Cardiac fibroblast (primary cell): ENCODE data around the gene CPPED1.

Experiments used
- DNase-seq, 2 donors: peaks; one replicate each; pipeline versions ENCODE4 v3.0.0 to v3.0.0-alpha.2; 2010; ENCODE audit warnings: low read depth in 2 of 2
- H3K4me3 ChIP-seq, 2 donors: replicated peaks in 1 of 2; 1 replicate in 1 of 2; 2 replicates in 1 of 2; pipeline ENCODE4 v1.5.1; 2011; ENCODE audit warnings: low read depth in 2 of 2, low read length in 2 of 2, mild to moderate bottlenecking in 2 of 2, moderate library complexity in 1 of 2
- TF ChIP-seq, protein P1 (sequence below): IDR thresholded peaks from one replicate; pipeline ENCODE4 v1.5.1; 2011; ENCODE audit warnings: low read depth, mild to moderate bottlenecking, low read length, inconsistent platforms

The CPPED1 gene

DNA sequence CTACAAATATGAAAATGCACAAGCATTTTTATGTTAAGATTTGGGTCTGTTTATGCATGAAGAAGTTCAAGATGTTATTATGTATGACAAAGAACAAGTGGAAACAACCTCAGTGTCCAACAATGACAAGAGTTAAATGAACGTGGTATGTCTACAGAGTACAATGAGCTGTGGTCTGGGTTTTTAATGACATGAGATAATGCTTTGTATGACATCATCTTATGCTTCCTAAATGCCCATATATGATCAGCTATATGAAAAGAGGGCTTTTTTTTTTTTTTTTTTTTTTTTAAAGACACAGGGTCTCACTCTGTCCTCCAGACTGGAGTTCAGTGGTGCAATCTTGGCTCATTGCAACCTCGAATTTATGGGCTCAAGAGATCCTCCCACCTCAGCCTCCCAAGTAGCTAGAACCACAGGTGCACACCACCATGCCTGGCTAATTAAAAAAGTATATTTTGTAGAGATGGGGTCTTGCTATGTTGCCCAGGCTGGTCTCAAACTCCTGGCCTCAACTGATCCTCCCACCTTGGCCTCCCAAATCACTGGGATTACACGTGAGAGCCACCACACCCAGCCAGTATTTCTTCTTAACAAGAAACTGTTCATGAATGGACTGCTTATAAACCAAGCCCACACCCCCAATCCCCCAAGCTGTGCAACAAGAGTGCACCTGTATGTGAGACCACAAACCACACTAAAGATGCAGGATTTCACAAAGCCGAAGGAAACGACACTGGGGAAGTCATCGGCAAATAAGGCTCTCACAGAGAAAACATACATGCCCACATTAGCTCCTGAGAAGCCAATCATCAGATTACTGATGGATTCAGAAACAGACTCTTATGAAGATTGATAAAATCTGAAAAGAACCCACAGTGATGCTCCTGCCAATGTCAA is 114.5 kb downstream of the CPPED1 start:
- TF ChIP-seq, protein P1, sequence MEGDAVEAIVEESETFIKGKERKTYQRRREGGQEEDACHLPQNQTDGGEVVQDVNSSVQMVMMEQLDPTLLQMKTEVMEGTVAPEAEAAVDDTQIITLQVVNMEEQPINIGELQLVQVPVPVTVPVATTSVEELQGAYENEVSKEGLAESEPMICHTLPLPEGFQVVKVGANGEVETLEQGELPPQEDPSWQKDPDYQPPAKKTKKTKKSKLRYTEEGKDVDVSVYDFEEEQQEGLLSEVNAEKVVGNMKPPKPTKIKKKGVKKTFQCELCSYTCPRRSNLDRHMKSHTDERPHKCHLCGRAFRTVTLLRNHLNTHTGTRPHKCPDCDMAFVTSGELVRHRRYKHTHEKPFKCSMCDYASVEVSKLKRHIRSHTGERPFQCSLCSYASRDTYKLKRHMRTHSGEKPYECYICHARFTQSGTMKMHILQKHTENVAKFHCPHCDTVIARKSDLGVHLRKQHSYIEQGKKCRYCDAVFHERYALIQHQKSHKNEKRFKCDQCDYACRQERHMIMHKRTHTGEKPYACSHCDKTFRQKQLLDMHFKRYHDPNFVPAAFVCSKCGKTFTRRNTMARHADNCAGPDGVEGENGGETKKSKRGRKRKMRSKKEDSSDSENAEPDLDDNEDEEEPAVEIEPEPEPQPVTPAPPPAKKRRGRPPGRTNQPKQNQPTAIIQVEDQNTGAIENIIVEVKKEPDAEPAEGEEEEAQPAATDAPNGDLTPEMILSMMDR, result no peak
- peak in 1 of 2 donors; percentile 4 for DNase-seq
- no peak overlapping the region for H3K4me3 ChIP-seq

DNA sequence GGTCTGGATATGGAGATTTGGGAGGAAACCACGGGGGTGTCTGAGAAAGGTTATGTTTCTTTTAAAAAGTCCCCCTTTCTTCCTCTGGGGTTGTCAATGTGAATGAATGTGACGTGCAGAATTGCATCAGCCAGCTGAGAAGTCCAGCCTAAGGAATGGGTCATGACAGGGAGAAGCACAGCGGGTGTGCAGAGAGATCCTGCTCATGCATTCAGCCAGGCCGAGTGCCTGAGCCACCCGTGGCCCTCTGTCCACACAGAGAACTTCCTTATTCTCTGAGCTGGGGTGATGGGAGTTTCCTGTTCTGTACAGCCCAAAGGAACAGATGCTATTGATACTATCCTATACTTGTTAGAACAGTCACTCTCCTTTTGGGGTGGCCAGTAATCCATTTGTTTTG is 117.9 kb downstream of the CPPED1 start:
- peak; percentile 11 to 14 for DNase-seq

DNA sequence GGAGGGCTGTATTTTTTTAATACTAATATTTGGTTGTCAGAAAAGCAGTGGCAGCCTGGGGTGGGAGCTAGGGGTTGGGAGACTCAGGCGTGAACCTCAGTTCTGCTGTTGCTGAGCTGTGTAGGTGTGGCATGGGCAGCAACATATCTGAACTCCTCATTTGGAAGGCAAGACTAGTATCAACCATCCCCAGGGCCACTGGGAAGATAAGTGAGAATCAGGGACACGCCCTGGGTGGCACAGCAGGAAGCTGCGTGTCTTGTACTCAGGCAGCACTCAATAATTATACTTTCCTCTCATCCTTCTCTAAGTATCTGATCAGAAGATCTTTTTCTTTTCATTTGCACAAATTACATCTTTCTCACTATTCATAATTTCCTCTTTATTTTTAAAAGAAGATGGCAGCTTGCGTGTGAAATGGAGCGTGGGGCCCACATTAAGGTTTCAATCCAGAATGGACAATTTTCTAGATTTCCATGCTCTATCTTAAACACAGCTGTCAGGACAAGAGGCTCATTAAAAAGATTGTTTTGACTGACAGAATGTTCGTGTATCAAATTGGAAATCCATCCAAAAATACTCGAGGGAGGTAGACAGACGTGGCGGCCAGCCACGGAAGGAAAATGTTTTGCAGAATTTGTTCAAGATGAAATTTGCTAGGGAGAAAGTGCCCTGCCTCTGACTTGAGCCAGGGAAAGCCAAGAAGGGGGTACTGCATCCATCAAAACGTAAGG is 121.1 kb downstream of the CPPED1 start:
- H3K4me3 ChIP-seq, result no peak overlapping the region
- no peak for DNase-seq
- TF ChIP-seq, protein P1, result no peak

More for the DNA sequence above, 117.9 kb downstream of the CPPED1 start:
- no peak overlapping the region for H3K4me3 ChIP-seq
- TF ChIP-seq, protein P1, result no peak

DNA sequence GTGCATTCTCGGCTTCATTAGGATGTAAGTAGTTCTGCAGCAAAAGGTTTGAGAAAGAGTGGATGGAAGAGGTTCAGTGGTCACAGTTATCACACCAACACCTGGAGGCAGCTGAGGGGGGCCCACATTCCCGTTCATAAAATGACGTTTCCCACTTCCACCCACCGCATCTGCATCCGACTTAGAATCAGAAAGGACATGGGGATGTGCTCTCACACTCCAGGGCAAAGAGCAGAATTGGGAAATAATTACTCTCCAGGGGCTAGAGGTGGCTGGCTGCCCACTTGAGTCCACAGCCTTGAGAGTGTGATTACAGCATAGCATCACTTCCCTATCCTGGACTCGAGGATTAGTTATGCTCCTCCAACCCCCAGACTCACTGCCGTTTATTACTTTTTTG is 122.0 kb downstream of the CPPED1 start:
- H3K4me3 ChIP-seq, result no peak overlapping the region
- TF ChIP-seq, protein P1, result no peak
- DNase-seq, result peak; percentile 65 to 66

DNA sequence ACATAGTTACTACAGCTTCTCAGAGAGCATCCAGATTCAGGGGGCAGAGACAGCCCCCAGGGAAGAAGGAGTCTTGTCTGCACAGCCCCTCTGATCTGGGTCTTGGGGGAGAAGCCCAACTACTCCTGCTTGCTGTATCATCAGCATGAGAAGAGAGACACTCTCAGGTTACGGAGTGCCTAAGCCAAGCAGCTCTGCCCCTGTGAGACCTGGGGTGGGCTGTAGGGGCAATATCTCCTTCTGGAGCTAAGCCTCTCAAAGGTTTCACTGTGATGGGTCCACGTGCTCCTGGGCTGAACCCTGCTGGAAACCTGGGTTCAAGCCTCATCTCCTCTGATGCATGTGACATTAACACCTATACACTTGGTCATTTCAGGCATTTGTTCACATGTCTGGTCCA is 123.2 kb downstream of the CPPED1 start:
- TF ChIP-seq, protein P1, result no peak
- no peak for DNase-seq
- H3K4me3 ChIP-seq, result no peak overlapping the region

DNA sequence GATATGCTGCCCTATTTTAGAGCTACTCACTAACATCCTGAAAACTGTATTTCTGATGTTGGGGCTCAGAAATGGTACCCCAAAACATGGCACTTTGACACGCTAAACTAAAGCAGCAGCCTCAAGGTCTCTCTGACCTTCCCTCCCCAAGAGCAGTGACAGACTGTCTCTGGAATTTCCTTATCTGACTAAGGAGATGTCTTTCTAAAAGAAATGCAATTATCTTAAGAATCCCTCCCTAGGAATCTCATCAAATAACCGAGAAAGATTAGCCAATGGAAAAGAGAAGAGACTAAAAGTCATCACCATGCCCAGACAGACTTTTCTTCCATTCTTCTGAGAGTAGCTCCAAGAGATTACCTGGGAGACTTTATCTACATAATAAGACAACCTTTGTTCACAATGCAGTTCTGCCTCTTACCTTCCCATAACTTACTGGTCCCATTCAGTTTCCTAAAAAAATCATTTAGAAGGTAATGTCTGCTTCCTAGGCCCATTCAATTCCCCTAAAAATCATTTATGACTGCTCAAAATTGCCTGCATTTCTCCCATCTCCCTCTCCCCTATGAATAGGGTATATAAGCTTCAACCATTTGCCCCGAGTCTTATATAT is 123.9 kb downstream of the CPPED1 start:
- H3K4me3 ChIP-seq, result no peak overlapping the region
- DNase-seq, result peak; percentile 2 to 20
- TF ChIP-seq, protein P1, result no peak
